ENCODE results near the gene TPCN2.

Gene TPCN2

GRCh38 chr11:69010964-69011623 lies 37.6 kb upstream of the TPCN2 start:
- DNase-seq (ENCODE audit: low read depth in 2 of 2) = peak; percentile 28 to 31

GRCh38 chr11:69011624-69012091 lies 37.1 kb upstream of the TPCN2 start:
- no peak for DNase-seq (ENCODE audit: low read depth in 2 of 2)

- no peak for DNase-seq (ENCODE audit: low read depth in 2 of 2)
Measured at GRCh38 chr11:69012092-69013008, 36.4 kb upstream of the TPCN2 start.

GRCh38 chr11:69013009-69013951 lies 35.5 kb upstream of the TPCN2 start, which contains the start of gene MRGPRF:
Gene MRGPRF (minus strand): TSS chr11:69013246. CDS start chr11:69009901, 3,345 bp downstream.
- DNase-seq (ENCODE audit: low read depth in 2 of 2) = no peak

GRCh38 chr11:69014084-69014851 lies 34.5 kb upstream of the TPCN2 start:
- DNase-seq (ENCODE audit: low read depth in 2 of 2) = no peak

GRCh38 chr11:69014898-69015549 lies 33.7 kb upstream of the TPCN2 start:
- DNase-seq (ENCODE audit: low read depth in 2 of 2) = no peak

- DNase-seq (ENCODE audit: low read depth in 2 of 2) = no peak
Measured at GRCh38 chr11:69017951-69018350, 30.8 kb upstream of the TPCN2 start.

- no peak for DNase-seq (ENCODE audit: low read depth in 2 of 2)
Measured at GRCh38 chr11:69018924-69019323, 29.8 kb upstream of the TPCN2 start.

GRCh38 chr11:69022260-69022659 lies 26.5 kb upstream of the TPCN2 start:
- DNase-seq (ENCODE audit: low read depth in 2 of 2) = no peak

GRCh38 chr11:69024509-69024908 lies 24.2 kb upstream of the TPCN2 start:
- no peak for DNase-seq (ENCODE audit: low read depth in 2 of 2)

- DNase-seq (ENCODE audit: low read depth in 2 of 2) = no peak
Measured at GRCh38 chr11:69027704-69028372, 20.9 kb upstream of the TPCN2 start.

GRCh38 chr11:69030301-69030700 lies 18.4 kb upstream of the TPCN2 start:
- no peak for DNase-seq (ENCODE audit: low read depth in 2 of 2)

- DNase-seq (ENCODE audit: low read depth in 2 of 2) = no peak
Measured at GRCh38 chr11:69032833-69033232, 15.9 kb upstream of the TPCN2 start.

- no peak for DNase-seq (ENCODE audit: low read depth in 2 of 2)
Measured at GRCh38 chr11:69033431-69033830, 15.3 kb upstream of the TPCN2 start.

- DNase-seq (ENCODE audit: low read depth in 2 of 2) = no peak
Measured at GRCh38 chr11:69034123-69034867, 14.4 kb upstream of the TPCN2 start.

- no peak for DNase-seq (ENCODE audit: low read depth in 2 of 2)
Measured at GRCh38 chr11:69035150-69035945, 13.4 kb upstream of the TPCN2 start.

GRCh38 chr11:69035946-69036340 lies 12.8 kb upstream of the TPCN2 start:
- DNase-seq (ENCODE audit: low read depth in 2 of 2) = no peak

- DNase-seq (ENCODE audit: low read depth in 2 of 2) = no peak
Measured at GRCh38 chr11:69037074-69037473, 11.7 kb upstream of the TPCN2 start.

Measured in stimulated activated CD8-positive, alpha-beta memory T cell treated with anti-CD3 and anti-CD28 coated beads, Interleukin-15, amount 100 ng/mL, for 48 hours (primary cell).